ENCODE results near the gene MYO19.

The MYO19 gene

GRCh38 chr17:36534840-36535668 lies at the start of gene MYO19, which contains the start of gene PIGW:
TSS of gene MYO19 (minus strand) at chr17:36534868. CDS start at chr17:36532538, 2,330 bp downstream.
TSS of gene PIGW (plus strand) at chr17:36534987. CDS start at chr17:36537102, 2,115 bp downstream.
- peak; percentile 73 to 78 for DNase-seq (ENCODE audit: low read depth in 2 of 2)

- DNase-seq (ENCODE audit: low read depth in 2 of 2), result no peak
These were observed 49.1 kb upstream of the MYO19 start for GRCh38 chr17:36583787-36584186.

GRCh38 chr17:36578671-36579070 lies 44.0 kb upstream of the MYO19 start:
- DNase-seq (ENCODE audit: low read depth in 2 of 2), result no peak

- DNase-seq (ENCODE audit: low read depth in 2 of 2), result no peak
These were observed 42.1 kb upstream of the MYO19 start for GRCh38 chr17:36576793-36577192.

- no peak for DNase-seq (ENCODE audit: low read depth in 2 of 2)
These were observed 40.4 kb upstream of the MYO19 start for GRCh38 chr17:36575028-36575427.

- no peak for DNase-seq (ENCODE audit: low read depth in 2 of 2)
These were observed 31.4 kb upstream of the MYO19 start for GRCh38 chr17:36566081-36566480.

- no peak for DNase-seq (ENCODE audit: low read depth in 2 of 2)
These were observed 18.8 kb upstream of the MYO19 start for GRCh38 chr17:36553459-36553858.

- DNase-seq (ENCODE audit: low read depth in 2 of 2), result no peak
These were observed 16.1 kb upstream of the MYO19 start for GRCh38 chr17:36550491-36551417.

GRCh38 chr17:36547776-36548175 lies 13.1 kb upstream of the MYO19 start:
- no peak for DNase-seq (ENCODE audit: low read depth in 2 of 2)

GRCh38 chr17:36546418-36547093 lies 11.9 kb upstream of the MYO19 start:
- DNase-seq (ENCODE audit: low read depth in 2 of 2), result no peak

GRCh38 chr17:36545465-36546417 lies 11.1 kb upstream of the MYO19 start:
- DNase-seq (ENCODE audit: low read depth in 2 of 2), result peak; percentile 87 to 93

GRCh38 chr17:36545077-36545464 lies 10.4 kb upstream of the MYO19 start:
- DNase-seq (ENCODE audit: low read depth in 2 of 2), result peak in 1 of 2 donors; percentile 49

- peak; percentile 76 for DNase-seq (ENCODE audit: low read depth in 2 of 2)
These were observed 9.8 kb upstream of the MYO19 start, which contains the start of gene GGNBP2 for GRCh38 chr17:36544307-36545076. TSS of gene GGNBP2 (plus strand) at chr17:36544919. CDS start at chr17:36545725, 806 bp downstream.

- DNase-seq (ENCODE audit: low read depth in 2 of 2), result no peak
These were observed 9.3 kb upstream of the MYO19 start for GRCh38 chr17:36544044-36544306.

- no peak for DNase-seq (ENCODE audit: low read depth in 2 of 2)
These were observed 8.1 kb upstream of the MYO19 start for GRCh38 chr17:36542755-36543154.

- DNase-seq (ENCODE audit: low read depth in 2 of 2), result no peak
These were observed 6.0 kb upstream of the MYO19 start for GRCh38 chr17:36540696-36541095.

- DNase-seq (ENCODE audit: low read depth in 2 of 2), result no peak
These were observed 1.0 kb upstream of the MYO19 start for GRCh38 chr17:36535669-36536081.

GRCh38 chr17:36533935-36534839 lies 481 bp downstream of the MYO19 start:
- peak; percentile 18 to 28 for DNase-seq (ENCODE audit: low read depth in 2 of 2)

GRCh38 chr17:36532435-36532975 lies 2.2 kb downstream of the MYO19 start:
- no peak for DNase-seq (ENCODE audit: low read depth in 2 of 2)
